HepG2 (cell line): ENCODE data around the gene UBALD1. TPM values are rescaled to one million over a fixed set of nuclear protein-coding genes. Genes with fewer than 3 reads are reported as not detected.

ENCODE experiments used
- HMGA1 ChIP-seq: sonication (generic); formaldehyde crosslinking; conservative IDR thresholded peaks from 2 replicates; pipeline ENCODE4 v1.4.0; 2020; ENCODE audit warnings: missing genetic modification reagents
- MBD4 ChIP-seq: IDR thresholded peaks from 2 replicates; pipeline ENCODE4 v1.6.1; 2012; ENCODE audit warnings: low read length, inconsistent platforms, borderline replicate concordance
- MED1 ChIP-seq: sonication (generic); formaldehyde crosslinking; IDR thresholded peaks from 2 replicates; pipeline ENCODE4 v1.4.0; 2020; ENCODE audit warnings: missing genetic modification reagents
- NCOA1 ChIP-seq: sonication (generic); formaldehyde crosslinking; IDR thresholded peaks from 2 replicates; pipeline ENCODE4 v1.9.0; 2021; ENCODE audit warnings: missing genetic modification reagents
- TBP ChIP-seq: sonication (generic); formaldehyde crosslinking; IDR thresholded peaks from 2 replicates; pipeline ENCODE4 v1.5.0; 2020; ENCODE audit warnings: missing genetic modification reagents
- ZC3H4 ChIP-seq: sonication (generic); formaldehyde crosslinking; IDR thresholded peaks from 2 replicates; pipeline ENCODE4 v1.4.0; 2020; ENCODE audit warnings: missing genetic modification reagents, borderline replicate concordance
- ZNF143 ChIP-seq: sonication (generic); formaldehyde crosslinking; IDR thresholded peaks from 2 replicates; pipeline ENCODE4 v1.4.0; 2020; ENCODE audit warnings: missing genetic modification reagents
- ZNF224 ChIP-seq: sonication (generic); formaldehyde crosslinking; IDR thresholded peaks from 2 replicates; pipeline ENCODE4 v1.5.0; 2020; ENCODE audit warnings: mild to moderate bottlenecking, missing genetic modification reagents
- ZNF333 ChIP-seq: sonication (generic); formaldehyde crosslinking; IDR thresholded peaks from 2 replicates; pipeline ENCODE4 v1.4.0; 2020; ENCODE audit warnings: mild to moderate bottlenecking, missing genetic modification reagents, borderline replicate concordance
- ZNF7 ChIP-seq: IDR thresholded peaks from 2 replicates; pipeline ENCODE4 v1.6.1; 2016; ENCODE audit warnings: missing biosample characterization, missing genetic modification reagents
- ZNF879 ChIP-seq: sonication (generic); formaldehyde crosslinking; IDR thresholded peaks from 2 replicates; pipeline ENCODE4 v1.8.1; 2023; ENCODE audit warnings: missing genetic modification reagents
- polyA plus RNA-seq, 8 experiments: library from polyadenylated mRNA; depleted of rRNA in 3 of 8; stranded (reverse) in 7 of 8; unstranded in 1 of 8; fragments of >200 nt; fragmentation: Illumina TruSeq in 4 of 8; extraction: Trizol in 4 of 8; gene quantifications; 2 replicates each; pipeline versions ENCODE4 v1.2.1 to v1.2.3, GENCODE V29; 2011 to 2016; ENCODE audit warnings: low read depth in 4 of 8, missing spikeins in 1 of 8, mixed read lengths in 1 of 8; ENCODE audit not compliant: insufficient read depth in 1 of 8
- total RNA-seq, 5 experiments: library from RNA; depleted of rRNA; stranded (reverse); fragments of >200 nt; fragmentation: Illumina TruSeq; extraction: Trizol; gene quantifications; 2 replicates each; pipeline ENCODE4 v1.2.3, GENCODE V29; 2016; ENCODE audit warnings: low read depth in 1 of 5
- TF ChIP-seq, protein P1 (sequence below): sonication (generic); formaldehyde crosslinking; IDR thresholded peaks from 2 replicates; pipeline ENCODE4 v1.8.0; 2022; ENCODE audit warnings: mild to moderate bottlenecking, missing genetic modification reagents
- TF ChIP-seq, protein P2 (sequence below): sonication (generic); formaldehyde crosslinking; IDR thresholded peaks from 2 replicates; pipeline ENCODE4 v1.4.0; 2020; ENCODE audit warnings: missing genetic modification reagents, mild to moderate bottlenecking, borderline replicate concordance
- TF ChIP-seq, protein P3 (sequence below): sonication (generic); formaldehyde crosslinking; IDR thresholded peaks from 2 replicates; pipeline ENCODE4 v1.4.0; 2020; ENCODE audit warnings: missing genetic modification reagents, borderline replicate concordance
- TF ChIP-seq, protein P4 (sequence below): sonication (generic); formaldehyde crosslinking; IDR thresholded peaks from 2 replicates; pipeline ENCODE4 v1.8.1; 2023; ENCODE audit warnings: mild to moderate bottlenecking, moderate library complexity, missing genetic modification reagents
- TF ChIP-seq, protein P5 (sequence below): sonication (generic); formaldehyde crosslinking; IDR thresholded peaks from 2 replicates; pipeline ENCODE4 v1.4.0; 2020; ENCODE audit warnings: missing genetic modification reagents

The UBALD1 gene
- total and polyA plus RNA-seq, 2 of the 13 experiments (the other 11 are each of a cell fraction or from before 2014, with no cell fraction given), result 6.8 to 12.3 TPM

DNA sequence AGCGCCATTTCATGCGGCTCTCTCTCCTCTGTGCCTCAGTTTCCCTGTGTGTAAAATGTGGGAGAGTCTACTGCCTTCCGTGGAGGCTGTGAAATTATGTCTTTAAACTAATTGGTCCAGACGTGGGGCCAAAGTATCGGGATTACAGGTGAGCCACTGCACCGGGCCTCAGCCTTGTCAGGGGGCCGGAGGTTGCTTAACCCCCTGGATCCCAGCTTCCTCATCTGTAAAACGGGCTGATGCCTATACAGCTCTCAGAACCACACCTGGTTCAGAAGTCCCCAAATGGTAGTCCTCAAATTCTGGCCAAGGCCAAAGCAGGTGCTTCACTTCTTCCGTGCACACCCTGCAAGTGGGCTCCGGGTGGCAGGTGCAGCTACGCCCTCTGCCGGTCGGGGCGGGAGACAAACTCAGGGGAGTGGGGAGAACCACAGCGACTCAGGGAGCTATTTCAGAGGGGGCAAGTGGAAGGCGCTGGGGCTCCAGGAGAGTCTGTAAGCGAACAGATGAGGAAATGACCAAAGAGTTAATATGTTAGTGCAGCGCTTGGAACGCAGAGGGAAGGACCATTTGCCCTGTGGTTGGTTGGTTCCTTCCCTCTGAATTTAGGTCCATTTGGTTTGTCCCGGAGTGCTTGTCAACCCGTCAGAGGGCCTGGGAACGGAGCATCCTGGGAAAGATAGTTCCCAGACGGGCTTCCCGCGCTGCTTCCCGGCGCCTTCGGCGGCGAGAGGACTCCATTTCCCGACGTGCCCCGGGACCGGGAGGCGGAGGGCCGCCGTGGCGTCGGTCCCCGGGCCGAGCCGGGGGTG, 9.5 kb upstream of the UBALD1 start, which contains the start of gene MGRN1 (continued):
- TF ChIP-seq ZC3H4 (CRISPR knock-in tag) (no peak), ZNF7 (no peak), MED1 (no peak; the same call in 1 of the 2 replicates), MBD4 (no peak), TBP (no peak), NCOA1 (CRISPR knock-in tag) (no peak; the same call in 1 of the 2 replicates), ZNF224 (CRISPR knock-in tag) (no peak), ZNF333 (0 out of 2 replicates have a peak, but pooled peaks have one; percentile 59), HMGA1 (CRISPR knock-in tag) (no peak), ZNF143 (CRISPR knock-in tag) (peak; percentile 94), ZNF879 (CRISPR knock-in tag) (peak; percentile 16; the same call in 1 of the 2 replicates)
- TF ChIP-seq, protein P1, sequence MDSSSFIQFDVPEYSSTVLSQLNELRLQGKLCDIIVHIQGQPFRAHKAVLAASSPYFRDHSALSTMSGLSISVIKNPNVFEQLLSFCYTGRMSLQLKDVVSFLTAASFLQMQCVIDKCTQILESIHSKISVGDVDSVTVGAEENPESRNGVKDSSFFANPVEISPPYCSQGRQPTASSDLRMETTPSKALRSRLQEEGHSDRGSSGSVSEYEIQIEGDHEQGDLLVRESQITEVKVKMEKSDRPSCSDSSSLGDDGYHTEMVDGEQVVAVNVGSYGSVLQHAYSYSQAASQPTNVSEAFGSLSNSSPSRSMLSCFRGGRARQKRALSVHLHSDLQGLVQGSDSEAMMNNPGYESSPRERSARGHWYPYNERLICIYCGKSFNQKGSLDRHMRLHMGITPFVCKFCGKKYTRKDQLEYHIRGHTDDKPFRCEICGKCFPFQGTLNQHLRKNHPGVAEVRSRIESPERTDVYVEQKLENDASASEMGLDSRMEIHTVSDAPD, result no peak
- TF ChIP-seq, protein P2, sequence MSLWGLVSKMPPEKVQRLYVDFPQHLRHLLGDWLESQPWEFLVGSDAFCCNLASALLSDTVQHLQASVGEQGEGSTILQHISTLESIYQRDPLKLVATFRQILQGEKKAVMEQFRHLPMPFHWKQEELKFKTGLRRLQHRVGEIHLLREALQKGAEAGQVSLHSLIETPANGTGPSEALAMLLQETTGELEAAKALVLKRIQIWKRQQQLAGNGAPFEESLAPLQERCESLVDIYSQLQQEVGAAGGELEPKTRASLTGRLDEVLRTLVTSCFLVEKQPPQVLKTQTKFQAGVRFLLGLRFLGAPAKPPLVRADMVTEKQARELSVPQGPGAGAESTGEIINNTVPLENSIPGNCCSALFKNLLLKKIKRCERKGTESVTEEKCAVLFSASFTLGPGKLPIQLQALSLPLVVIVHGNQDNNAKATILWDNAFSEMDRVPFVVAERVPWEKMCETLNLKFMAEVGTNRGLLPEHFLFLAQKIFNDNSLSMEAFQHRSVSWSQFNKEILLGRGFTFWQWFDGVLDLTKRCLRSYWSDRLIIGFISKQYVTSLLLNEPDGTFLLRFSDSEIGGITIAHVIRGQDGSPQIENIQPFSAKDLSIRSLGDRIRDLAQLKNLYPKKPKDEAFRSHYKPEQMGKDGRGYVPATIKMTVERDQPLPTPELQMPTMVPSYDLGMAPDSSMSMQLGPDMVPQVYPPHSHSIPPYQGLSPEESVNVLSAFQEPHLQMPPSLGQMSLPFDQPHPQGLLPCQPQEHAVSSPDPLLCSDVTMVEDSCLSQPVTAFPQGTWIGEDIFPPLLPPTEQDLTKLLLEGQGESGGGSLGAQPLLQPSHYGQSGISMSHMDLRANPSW, result 0 out of 2 replicates have a peak, but pooled peaks have one; percentile 37
- TF ChIP-seq, protein P3, sequence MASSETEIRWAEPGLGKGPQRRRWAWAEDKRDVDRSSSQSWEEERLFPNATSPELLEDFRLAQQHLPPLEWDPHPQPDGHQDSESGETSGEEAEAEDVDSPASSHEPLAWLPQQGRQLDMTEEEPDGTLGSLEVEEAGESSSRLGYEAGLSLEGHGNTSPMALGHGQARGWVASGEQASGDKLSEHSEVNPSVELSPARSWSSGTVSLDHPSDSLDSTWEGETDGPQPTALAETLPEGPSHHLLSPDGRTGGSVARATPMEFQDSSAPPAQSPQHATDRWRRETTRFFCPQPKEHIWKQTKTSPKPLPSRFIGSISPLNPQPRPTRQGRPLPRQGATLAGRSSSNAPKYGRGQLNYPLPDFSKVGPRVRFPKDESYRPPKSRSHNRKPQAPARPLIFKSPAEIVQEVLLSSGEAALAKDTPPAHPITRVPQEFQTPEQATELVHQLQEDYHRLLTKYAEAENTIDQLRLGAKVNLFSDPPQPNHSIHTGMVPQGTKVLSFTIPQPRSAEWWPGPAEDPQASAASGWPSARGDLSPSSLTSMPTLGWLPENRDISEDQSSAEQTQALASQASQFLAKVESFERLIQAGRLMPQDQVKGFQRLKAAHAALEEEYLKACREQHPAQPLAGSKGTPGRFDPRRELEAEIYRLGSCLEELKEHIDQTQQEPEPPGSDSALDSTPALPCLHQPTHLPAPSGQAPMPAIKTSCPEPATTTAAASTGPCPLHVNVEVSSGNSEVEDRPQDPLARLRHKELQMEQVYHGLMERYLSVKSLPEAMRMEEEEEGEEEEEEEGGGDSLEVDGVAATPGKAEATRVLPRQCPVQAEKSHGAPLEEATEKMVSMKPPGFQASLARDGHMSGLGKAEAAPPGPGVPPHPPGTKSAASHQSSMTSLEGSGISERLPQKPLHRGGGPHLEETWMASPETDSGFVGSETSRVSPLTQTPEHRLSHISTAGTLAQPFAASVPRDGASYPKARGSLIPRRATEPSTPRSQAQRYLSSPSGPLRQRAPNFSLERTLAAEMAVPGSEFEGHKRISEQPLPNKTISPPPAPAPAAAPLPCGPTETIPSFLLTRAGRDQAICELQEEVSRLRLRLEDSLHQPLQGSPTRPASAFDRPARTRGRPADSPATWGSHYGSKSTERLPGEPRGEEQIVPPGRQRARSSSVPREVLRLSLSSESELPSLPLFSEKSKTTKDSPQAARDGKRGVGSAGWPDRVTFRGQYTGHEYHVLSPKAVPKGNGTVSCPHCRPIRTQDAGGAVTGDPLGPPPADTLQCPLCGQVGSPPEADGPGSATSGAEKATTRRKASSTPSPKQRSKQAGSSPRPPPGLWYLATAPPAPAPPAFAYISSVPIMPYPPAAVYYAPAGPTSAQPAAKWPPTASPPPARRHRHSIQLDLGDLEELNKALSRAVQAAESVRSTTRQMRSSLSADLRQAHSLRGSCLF (CRISPR knock-in tag), result no peak
- TF ChIP-seq, protein P4, sequence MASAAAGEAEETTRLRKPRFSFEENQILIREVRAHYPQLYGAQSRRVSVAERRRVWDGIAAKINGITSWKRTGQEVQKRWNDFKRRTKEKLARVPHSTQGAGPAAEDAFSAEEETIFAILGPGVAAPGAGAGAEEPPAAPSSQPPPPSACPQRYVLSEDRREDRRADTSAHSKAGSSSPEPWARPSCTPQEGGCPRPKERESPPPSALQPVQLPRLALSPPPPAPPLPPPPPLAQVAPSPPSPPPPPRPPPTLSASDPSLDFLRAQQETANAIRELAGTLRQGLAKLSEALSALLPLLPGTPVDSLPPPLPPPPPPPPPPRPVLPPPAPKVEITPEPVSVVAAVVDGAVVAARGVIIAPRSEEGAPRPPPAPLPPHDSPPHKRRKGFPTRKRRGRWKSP (CRISPR knock-in tag), result 0 out of 2 replicates have a peak, but pooled peaks have one; percentile 8
- TF ChIP-seq, protein P5, sequence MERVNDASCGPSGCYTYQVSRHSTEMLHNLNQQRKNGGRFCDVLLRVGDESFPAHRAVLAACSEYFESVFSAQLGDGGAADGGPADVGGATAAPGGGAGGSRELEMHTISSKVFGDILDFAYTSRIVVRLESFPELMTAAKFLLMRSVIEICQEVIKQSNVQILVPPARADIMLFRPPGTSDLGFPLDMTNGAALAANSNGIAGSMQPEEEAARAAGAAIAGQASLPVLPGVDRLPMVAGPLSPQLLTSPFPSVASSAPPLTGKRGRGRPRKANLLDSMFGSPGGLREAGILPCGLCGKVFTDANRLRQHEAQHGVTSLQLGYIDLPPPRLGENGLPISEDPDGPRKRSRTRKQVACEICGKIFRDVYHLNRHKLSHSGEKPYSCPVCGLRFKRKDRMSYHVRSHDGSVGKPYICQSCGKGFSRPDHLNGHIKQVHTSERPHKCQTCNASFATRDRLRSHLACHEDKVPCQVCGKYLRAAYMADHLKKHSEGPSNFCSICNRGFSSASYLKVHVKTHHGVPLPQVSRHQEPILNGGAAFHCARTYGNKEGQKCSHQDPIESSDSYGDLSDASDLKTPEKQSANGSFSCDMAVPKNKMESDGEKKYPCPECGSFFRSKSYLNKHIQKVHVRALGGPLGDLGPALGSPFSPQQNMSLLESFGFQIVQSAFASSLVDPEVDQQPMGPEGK, result peak; percentile 67; the same call in 1 of the 2 replicates
